ENCODE results near the gene SH3BP5. TPM values are rescaled to one million over a fixed set of nuclear protein-coding genes. Genes with fewer than 3 reads are reported as not detected.
"Not testable (repeated sequence)": the region's sequence is repeated elsewhere in the genome, so short reads cannot be mapped to it uniquely, and the experiment has no call there.

Gene SH3BP5
- total RNA-seq, 1 experiment from 2014 or later = 39.3 TPM

DNA sequence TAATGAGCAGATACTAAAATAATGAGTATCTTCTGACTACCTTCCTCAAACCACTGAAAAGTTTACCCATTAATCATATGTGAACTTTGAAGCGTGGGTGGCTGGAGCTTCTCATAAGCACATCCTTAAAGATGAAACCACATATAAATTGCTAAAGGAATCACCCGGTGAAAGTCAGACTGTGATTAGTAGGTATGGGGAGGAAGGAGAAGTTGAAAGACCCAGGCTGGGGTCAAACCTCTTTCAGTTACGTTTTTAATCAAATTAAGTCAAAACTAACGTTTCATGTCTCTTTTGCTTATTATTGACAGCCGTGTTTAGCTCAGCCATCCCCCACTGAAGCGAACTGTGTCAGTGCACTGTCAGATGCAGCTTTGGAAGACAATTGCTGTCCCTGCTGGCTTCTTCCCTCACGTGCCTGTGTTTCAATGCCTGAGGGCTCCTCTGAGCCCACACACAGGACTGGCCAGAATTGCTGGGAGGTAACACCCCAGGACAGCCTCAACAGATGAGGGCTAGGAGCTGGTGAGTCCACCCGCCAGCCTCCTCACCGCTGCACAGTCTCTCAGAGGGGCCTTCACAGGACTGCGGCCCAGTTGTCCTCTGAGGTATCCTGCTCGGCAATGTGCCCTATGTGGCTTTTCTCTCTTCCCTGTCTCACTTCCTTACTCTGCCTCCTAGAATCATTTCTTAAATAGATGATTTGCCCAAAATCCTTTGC lies 29.3 kb upstream of the SH3BP5 start:
- Histone ChIP-seq H4K20me1 (ENCODE audit: insufficient read depth) (no peaks in the 10 kb centered on the region), H3K79me2 (ENCODE audit: low read depth) (no peaks in the 10 kb centered on the region), H3K4me1 (replicated peaks; ENCODE audit: insufficient read depth) (peaks cover 6% of the 10 kb centered on the region), H3K27me3 (ENCODE audit: insufficient read depth, low read depth) (no peaks in the 10 kb centered on the region), H3K4me2 (no peak overlapping the region), H3K4me3 (no peak overlapping the region), H3K9me3 (ENCODE audit: insufficient read depth, low read depth) (no peaks in the 10 kb centered on the region), H2AFZ (no peak overlapping the region), H3K27ac (no peak overlapping the region), H3K36me3 (ENCODE audit: low read depth) (no peaks in the 10 kb centered on the region), H3K9me2 (ENCODE audit: insufficient read depth) (no peaks in the 10 kb centered on the region), H3F3A (ENCODE audit: insufficient read depth, low read depth) (no peaks in the 10 kb centered on the region)
- CTCF ChIA-PET = interaction anchor here (0.6 to 0.7 kb wide), 2 partner anchors 8 to 14 kb away, joined by 3 read pairs; no protein-coding TSS in a partner anchor
- intact Hi-C loops (cut with micrococcal nuclease; ENCODE audit: unreplicated experiment) = no loop called here
- TF ChIP-seq EZH2 (IDR thresholded peaks at IDR 0.05; ENCODE audit: low read depth) = no peak
- TF ChIP-seq, protein P1, sequence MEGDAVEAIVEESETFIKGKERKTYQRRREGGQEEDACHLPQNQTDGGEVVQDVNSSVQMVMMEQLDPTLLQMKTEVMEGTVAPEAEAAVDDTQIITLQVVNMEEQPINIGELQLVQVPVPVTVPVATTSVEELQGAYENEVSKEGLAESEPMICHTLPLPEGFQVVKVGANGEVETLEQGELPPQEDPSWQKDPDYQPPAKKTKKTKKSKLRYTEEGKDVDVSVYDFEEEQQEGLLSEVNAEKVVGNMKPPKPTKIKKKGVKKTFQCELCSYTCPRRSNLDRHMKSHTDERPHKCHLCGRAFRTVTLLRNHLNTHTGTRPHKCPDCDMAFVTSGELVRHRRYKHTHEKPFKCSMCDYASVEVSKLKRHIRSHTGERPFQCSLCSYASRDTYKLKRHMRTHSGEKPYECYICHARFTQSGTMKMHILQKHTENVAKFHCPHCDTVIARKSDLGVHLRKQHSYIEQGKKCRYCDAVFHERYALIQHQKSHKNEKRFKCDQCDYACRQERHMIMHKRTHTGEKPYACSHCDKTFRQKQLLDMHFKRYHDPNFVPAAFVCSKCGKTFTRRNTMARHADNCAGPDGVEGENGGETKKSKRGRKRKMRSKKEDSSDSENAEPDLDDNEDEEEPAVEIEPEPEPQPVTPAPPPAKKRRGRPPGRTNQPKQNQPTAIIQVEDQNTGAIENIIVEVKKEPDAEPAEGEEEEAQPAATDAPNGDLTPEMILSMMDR (conservative IDR thresholded peaks at IDR 0.05) = no peak
- no peak for DNase-seq
- no TSS peak for BruUV-seq (replicated peaks)
- POLR2A ChIA-PET (ENCODE audit: unreplicated experiment) = no interaction called here

DNA sequence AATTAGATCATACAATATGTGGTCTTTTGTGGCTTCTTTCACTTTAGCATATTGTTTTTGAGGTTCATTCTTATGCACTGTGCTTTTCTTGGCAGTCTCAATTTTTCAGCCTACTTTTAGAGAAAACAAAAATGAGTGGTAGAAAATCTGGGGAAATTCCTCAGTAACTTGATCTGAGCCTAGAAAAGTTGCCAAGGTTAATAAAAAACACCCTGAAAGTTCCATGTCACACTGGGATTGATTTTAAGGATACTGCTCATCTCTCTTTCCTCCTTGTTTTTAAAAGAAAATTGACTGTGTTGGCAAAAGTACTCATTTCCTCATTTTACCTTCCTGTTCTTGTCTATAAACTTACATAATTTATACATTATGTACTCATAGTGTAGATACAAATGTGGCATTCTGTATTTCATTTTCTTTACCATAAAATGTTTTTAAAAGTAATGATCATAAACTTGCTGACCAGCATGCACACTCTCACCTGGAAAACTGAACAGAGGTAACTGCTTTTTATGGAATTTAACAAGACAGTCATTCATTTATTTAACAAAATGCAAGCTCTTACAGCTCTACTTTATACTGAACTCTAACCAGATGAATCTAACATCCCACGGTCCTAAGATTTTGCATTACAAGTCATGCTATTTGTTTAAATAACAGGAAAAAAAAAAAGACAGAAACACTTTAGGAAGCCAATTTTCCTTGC lies 28.6 kb upstream of the SH3BP5 start:
- POLR2A ChIA-PET (ENCODE audit: unreplicated experiment) = no interaction called here

DNA sequence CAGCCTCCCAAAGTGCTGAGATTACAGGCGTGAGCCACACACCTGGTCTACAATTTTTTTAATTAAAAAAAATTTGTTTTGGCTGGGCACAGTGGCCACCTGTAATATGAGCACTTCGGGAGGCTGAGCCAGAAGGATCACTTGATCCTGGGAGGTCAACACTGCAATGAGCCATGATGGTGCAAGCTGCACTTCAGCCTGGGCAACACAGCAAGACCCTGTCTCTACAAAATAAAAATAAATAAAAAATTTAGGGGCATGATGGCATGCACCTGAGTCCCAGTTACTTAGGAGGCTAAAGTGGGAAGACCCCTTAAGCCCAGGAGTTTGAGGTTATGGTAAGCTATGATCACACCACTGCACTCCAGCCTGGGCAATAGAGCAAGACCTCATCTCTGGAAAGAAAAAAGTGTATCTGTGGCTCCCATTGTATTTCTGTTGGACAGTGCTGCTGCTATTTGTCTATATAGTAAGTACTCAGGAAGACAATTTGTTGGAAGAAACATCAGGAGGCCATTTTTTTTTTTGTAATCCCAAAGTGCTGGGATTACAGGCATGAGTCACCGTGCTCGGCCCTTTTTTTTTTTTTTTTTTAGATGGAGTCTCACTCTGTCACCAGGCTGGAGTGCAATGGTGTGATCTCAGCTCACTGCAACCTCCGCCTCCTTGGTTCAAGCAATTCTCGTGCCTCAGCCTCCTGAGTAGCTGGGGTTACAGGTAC lies 27.5 kb upstream of the SH3BP5 start:
- TF ChIP-seq EZH2 (IDR thresholded peaks at IDR 0.05; ENCODE audit: low read depth) = no peak
- TF ChIP-seq, protein P1 (conservative IDR thresholded peaks at IDR 0.05) = no peak
- no peak for DNase-seq
- Histone ChIP-seq H2AFZ (no peak overlapping the region), H3K4me3 (no peak overlapping the region), H3K9me2 (ENCODE audit: insufficient read depth) (no peaks in the 10 kb centered on the region), H3K4me2 (no peak overlapping the region), H3K36me3 (ENCODE audit: low read depth) (no peaks in the 10 kb centered on the region), H3K9me3 (ENCODE audit: insufficient read depth, low read depth) (no peaks in the 10 kb centered on the region), H4K20me1 (ENCODE audit: insufficient read depth) (no peaks in the 10 kb centered on the region), H3K27ac (no peak overlapping the region), H3F3A (ENCODE audit: insufficient read depth, low read depth) (no peaks in the 10 kb centered on the region), H3K27me3 (ENCODE audit: insufficient read depth, low read depth) (no peaks in the 10 kb centered on the region), H3K79me2 (ENCODE audit: low read depth) (no peaks in the 10 kb centered on the region), H3K4me1 (replicated peaks; ENCODE audit: insufficient read depth) (0 out of 2 replicates have a peak, but pooled peaks cover 6% of the 10 kb centered on the region)
- no TSS peak for BruUV-seq (replicated peaks)
- CTCF ChIA-PET = interaction anchor here (0.6 kb wide), 1 partner anchor 31 kb away, joined by 7 read pairs; no protein-coding TSS in a partner anchor
- POLR2A ChIA-PET (ENCODE audit: unreplicated experiment) = no interaction called here
- intact Hi-C loops (cut with micrococcal nuclease; ENCODE audit: unreplicated experiment) = no loop called here

More for the DNA sequence above, 28.6 kb upstream of the SH3BP5 start:
- H3K4me3 ChIP-seq = no peak overlapping the region
- BruUV-seq (replicated peaks) = no TSS peak
- H3K27ac ChIP-seq = no peak overlapping the region
- H3K4me1 ChIP-seq (replicated peaks; ENCODE audit: insufficient read depth) = 0 out of 2 replicates have a peak, but pooled peaks cover 6% of the 10 kb centered on the region
- DNase-seq = no peak
- no peaks in the 10 kb centered on the region for H3K9me3 ChIP-seq (ENCODE audit: insufficient read depth, low read depth)
- H2AFZ ChIP-seq = 0 out of 2 replicates have a peak overlapping the region, but pooled peaks have one; percentile 10
- H3K79me2 ChIP-seq (ENCODE audit: low read depth) = no peaks in the 10 kb centered on the region
- H3K27me3 ChIP-seq (ENCODE audit: insufficient read depth, low read depth) = no peaks in the 10 kb centered on the region
- CTCF ChIA-PET = interaction anchor here (0.6 to 0.7 kb wide), 3 partner anchors 9 to 32 kb away, joined by 3 to 7 read pairs (median 3); no protein-coding TSS in a partner anchor
- H3K9me2 ChIP-seq (ENCODE audit: insufficient read depth) = no peaks in the 10 kb centered on the region
- no peaks in the 10 kb centered on the region for H3F3A ChIP-seq (ENCODE audit: insufficient read depth, low read depth)
- H3K4me2 ChIP-seq = no peak overlapping the region
- no peaks in the 10 kb centered on the region for H4K20me1 ChIP-seq (ENCODE audit: insufficient read depth)
- H3K36me3 ChIP-seq (ENCODE audit: low read depth) = no peaks in the 10 kb centered on the region
- intact Hi-C loops (cut with micrococcal nuclease; ENCODE audit: unreplicated experiment) = no loop called here
- no peak for TF ChIP-seq EZH2 (IDR thresholded peaks at IDR 0.05; ENCODE audit: low read depth)
- TF ChIP-seq, protein P1 (conservative IDR thresholded peaks at IDR 0.05) = no peak

DNA sequence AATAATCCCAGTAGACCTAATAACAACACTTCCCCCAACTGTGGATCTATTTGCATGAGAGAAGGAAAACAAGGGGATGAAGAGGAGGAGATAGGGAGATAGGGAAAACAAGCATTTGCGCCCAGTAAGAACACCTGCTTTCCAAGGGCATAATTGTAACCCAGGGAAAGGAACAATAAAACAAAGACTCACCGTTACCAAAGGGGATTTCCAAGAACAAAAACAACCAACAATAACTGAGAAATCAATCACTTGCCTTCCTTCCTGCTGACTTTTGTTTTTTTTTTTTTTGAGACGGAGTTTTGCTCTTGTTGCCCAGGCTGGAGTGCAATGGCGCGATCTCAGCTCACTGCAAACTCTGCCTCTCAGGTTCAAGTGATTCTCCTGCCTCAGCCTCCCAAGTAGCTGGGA lies 24.3 kb upstream of the SH3BP5 start:
- H3K4me1 ChIP-seq (replicated peaks; ENCODE audit: insufficient read depth); H2AFZ ChIP-seq; H3K27ac ChIP-seq; H3K27me3 ChIP-seq (ENCODE audit: insufficient read depth, low read depth); CTCF ChIA-PET; H3K79me2 ChIP-seq (ENCODE audit: low read depth); H4K20me1 ChIP-seq (ENCODE audit: insufficient read depth); H3F3A ChIP-seq (ENCODE audit: insufficient read depth, low read depth); H3K4me2 ChIP-seq; POLR2A ChIA-PET (ENCODE audit: unreplicated experiment); H3K9me2 ChIP-seq (ENCODE audit: insufficient read depth); intact Hi-C loops (cut with micrococcal nuclease; ENCODE audit: unreplicated experiment); H3K36me3 ChIP-seq (ENCODE audit: low read depth); H3K9me3 ChIP-seq (ENCODE audit: insufficient read depth, low read depth); BruUV-seq (replicated peaks); H3K4me3 ChIP-seq; DNase-seq: not testable (repeated sequence)
